ENCODE data around the gene ZNF407.

- TF ChIP-seq SNAI2 (CRISPR knock-in tag; IDR thresholded peaks at IDR 0.05) (no peak), ZFP3 (CRISPR knock-in tag; IDR thresholded peaks at IDR 0.05) (no peak), PATZ1 (CRISPR knock-in tag; IDR thresholded peaks at IDR 0.05; ENCODE audit: borderline replicate concordance) (no peak), TCF4 (CRISPR knock-in tag; IDR thresholded peaks at IDR 0.05; ENCODE audit: borderline replicate concordance) (no peak), ZNF70 (CRISPR knock-in tag; IDR thresholded peaks at IDR 0.05) (no peak), CSDC2 (CRISPR knock-in tag; IDR thresholded peaks at IDR 0.05) (no peak), CREB5 (CRISPR knock-in tag; IDR thresholded peaks at IDR 0.05; ENCODE audit: low read depth) (no peak), RARB (CRISPR knock-in tag; IDR thresholded peaks at IDR 0.05) (no peak), ZFP30 (CRISPR knock-in tag; IDR thresholded peaks at IDR 0.05) (no peak), BACH2 (CRISPR knock-in tag; IDR thresholded peaks at IDR 0.05; ENCODE audit: borderline replicate concordance) (no peak), GLIS3 (CRISPR knock-in tag; IDR thresholded peaks at IDR 0.05) (no peak), POU6F1 (CRISPR knock-in tag; IDR thresholded peaks at IDR 0.05; ENCODE audit: borderline replicate concordance, low read depth) (no peak), ISL1 (CRISPR knock-in tag; IDR thresholded peaks at IDR 0.05) (no peak), TOX (CRISPR knock-in tag; IDR thresholded peaks at IDR 0.05; ENCODE audit: borderline replicate concordance) (no peak)
Observed at GRCh38 chr18:75074196-75075015, 476.7 kb downstream of the ZNF407 start.
